IPS DF 6.9 (cell line): ENCODE data around the gene TAB2.

ENCODE experiments used
- DNase-seq: peaks from one replicate; pipeline ENCODE4 v3.0.0-alpha.2; 2013; ENCODE audit warnings: low read depth, low spot score
- H3K27ac ChIP-seq: one replicate; pipeline ENCODE4 v1.5.1; 2013; ENCODE audit warnings: low read length, control low read depth
- H3K27me3 ChIP-seq: 2 replicates; pipeline ENCODE4 v1.6.1; 2013; ENCODE audit warnings: mild to moderate bottlenecking, low read length; ENCODE audit not compliant: control insufficient read depth, insufficient read depth
- H3K36me3 ChIP-seq: 2 replicates; pipeline ENCODE4 v1.6.1; 2013; ENCODE audit warnings: low read length; ENCODE audit not compliant: control insufficient read depth, insufficient read depth
- H3K4me1 ChIP-seq: 2 replicates; pipeline ENCODE4 v1.6.1; 2013; ENCODE audit warnings: low read length; ENCODE audit not compliant: control insufficient read depth, insufficient read depth
- H3K4me3 ChIP-seq: 2 replicates; pipeline ENCODE4 v1.5.1; 2013; ENCODE audit warnings: mild to moderate bottlenecking, low read length
- H3K9me3 ChIP-seq: 2 replicates; pipeline ENCODE4 v1.6.1; 2013; ENCODE audit warnings: low read length, inconsistent platforms; ENCODE audit not compliant: control insufficient read depth, insufficient read depth
- WGBS: extraction: QIAGEN DNeasy Blood & Tissue Kit; methylation state at CpG from one replicate; pipeline ENCODE4 v1.1.7; 2013; ENCODE audit warnings: mixed read lengths, missing lambda C conversion rate; ENCODE audit not compliant: insufficient read length, insufficient coverage; 5-methylcytosine and 5-hydroxymethylcytosine counted together

The TAB2 gene

GRCh38 chr6:149320796-149321195 lies 3.3 kb downstream of the TAB2 start:
- H3K36me3 ChIP-seq, result no peaks in the 10 kb centered on the region
- DNase-seq, result no peak
- H3K4me1 ChIP-seq, result no peaks in the 10 kb centered on the region; the same call in 1 of the 2 replicates
- H3K4me3 ChIP-seq, result no peak overlapping the region
- no peaks in the 10 kb centered on the region; the same call in 1 of the 2 replicates for H3K9me3 ChIP-seq
- no peaks in the 10 kb centered on the region for H3K27me3 ChIP-seq
- H3K27ac ChIP-seq, result no peak overlapping the region

- H3K9me3 ChIP-seq, result no peaks in the 10 kb centered on the region; the same call in 1 of the 2 replicates
- H3K4me1 ChIP-seq, result no peaks in the 10 kb centered on the region; the same call in 1 of the 2 replicates
- H3K27ac ChIP-seq, result no peak overlapping the region
- WGBS, result no CpG with 5 or more reads among the region's 2 CpGs
- no peak overlapping the region for H3K4me3 ChIP-seq
- H3K36me3 ChIP-seq, result no peaks in the 10 kb centered on the region
- no peak for DNase-seq
- H3K27me3 ChIP-seq, result no peaks in the 10 kb centered on the region
Observed at GRCh38 chr6:149323353-149323752, 5.8 kb downstream of the TAB2 start.

GRCh38 chr6:149323925-149324324 lies 6.4 kb downstream of the TAB2 start:
- no peak overlapping the region for H3K4me3 ChIP-seq
- H3K9me3 ChIP-seq, result no peaks in the 10 kb centered on the region
- no peak overlapping the region for H3K27ac ChIP-seq
- no peak for DNase-seq
- no CpG with 5 or more reads among the region's 2 CpGs for WGBS
- no peaks in the 10 kb centered on the region for H3K27me3 ChIP-seq
- H3K4me1 ChIP-seq, result no peaks in the 10 kb centered on the region; the same call in 1 of the 2 replicates
- H3K36me3 ChIP-seq, result no peaks in the 10 kb centered on the region

GRCh38 chr6:149324428-149324827 lies 6.9 kb downstream of the TAB2 start:
- Histone ChIP-seq H3K4me1 (no peaks in the 10 kb centered on the region; the same call in 1 of the 2 replicates), H3K27ac (no peak overlapping the region), H3K4me3 (no peak overlapping the region), H3K36me3 (no peaks in the 10 kb centered on the region), H3K9me3 (no peaks in the 10 kb centered on the region), H3K27me3 (no peaks in the 10 kb centered on the region)
- DNase-seq, result no peak

GRCh38 chr6:149325648-149326236 lies 8.2 kb downstream of the TAB2 start:
- Histone ChIP-seq H3K4me3 (no peak overlapping the region), H3K36me3 (no peaks in the 10 kb centered on the region), H3K4me1 (no peaks in the 10 kb centered on the region; the same call in 1 of the 2 replicates), H3K27me3 (no peaks in the 10 kb centered on the region), H3K9me3 (no peaks in the 10 kb centered on the region), H3K27ac (no peak overlapping the region)
- no CpG with 5 or more reads among the region's 3 CpGs for WGBS
- no peak for DNase-seq

GRCh38 chr6:149327638-149328037 lies 10.1 kb downstream of the TAB2 start:
- no CpG with 5 or more reads among the region's 2 CpGs for WGBS
- Histone ChIP-seq H3K36me3 (no peaks in the 10 kb centered on the region), H3K9me3 (no peaks in the 10 kb centered on the region), H3K27ac (no peak overlapping the region), H3K4me1 (no peaks in the 10 kb centered on the region; the same call in 1 of the 2 replicates), H3K27me3 (no peaks in the 10 kb centered on the region), H3K4me3 (no peak overlapping the region)
- no peak for DNase-seq

GRCh38 chr6:149328083-149328482 lies 10.6 kb downstream of the TAB2 start:
- no peaks in the 10 kb centered on the region for H3K36me3 ChIP-seq
- WGBS, result no CpG with 5 or more reads among the region's 4 CpGs
- no peaks in the 10 kb centered on the region for H3K27me3 ChIP-seq
- no peaks in the 10 kb centered on the region; the same call in 1 of the 2 replicates for H3K4me1 ChIP-seq
- H3K9me3 ChIP-seq, result no peaks in the 10 kb centered on the region
- no peak for DNase-seq
- H3K27ac ChIP-seq, result no peak overlapping the region
- H3K4me3 ChIP-seq, result no peak overlapping the region

- Histone ChIP-seq H3K9me3 (no peaks in the 10 kb centered on the region), H3K4me1 (no peaks in the 10 kb centered on the region; the same call in 1 of the 2 replicates), H3K36me3 (no peaks in the 10 kb centered on the region), H3K27me3 (no peaks in the 10 kb centered on the region), H3K27ac (no peak overlapping the region), H3K4me3 (no peak overlapping the region)
- DNase-seq, result no peak
- WGBS, result no CpG with 5 or more reads among the region's 1 CpG
Observed at GRCh38 chr6:149329529-149329928, 12.0 kb downstream of the TAB2 start.

GRCh38 chr6:149330133-149330532 lies 12.6 kb downstream of the TAB2 start:
- no peaks in the 10 kb centered on the region for H3K27me3 ChIP-seq
- no peak for DNase-seq
- H3K36me3 ChIP-seq, result no peaks in the 10 kb centered on the region
- no peak overlapping the region for H3K4me3 ChIP-seq
- no peak overlapping the region for H3K27ac ChIP-seq
- WGBS, result no CpG with 5 or more reads among the region's 2 CpGs
- no peaks in the 10 kb centered on the region; the same call in 1 of the 2 replicates for H3K4me1 ChIP-seq
- H3K9me3 ChIP-seq, result no peaks in the 10 kb centered on the region

- WGBS, result no CpG with 5 or more reads among the region's 2 CpGs
- no peak overlapping the region for H3K4me3 ChIP-seq
- no peaks in the 10 kb centered on the region; the same call in 1 of the 2 replicates for H3K4me1 ChIP-seq
- H3K27ac ChIP-seq, result no peak overlapping the region
- H3K36me3 ChIP-seq, result no peaks in the 10 kb centered on the region
- H3K27me3 ChIP-seq, result no peaks in the 10 kb centered on the region
- DNase-seq, result no peak
- no peaks in the 10 kb centered on the region for H3K9me3 ChIP-seq
Observed at GRCh38 chr6:149331043-149331807, 13.7 kb downstream of the TAB2 start.
